ENCODE measurements around the gene WDR5B. TPM values are rescaled to one million over a fixed set of nuclear protein-coding genes. Genes with fewer than 3 reads are reported as not detected.
"Not testable (repeated sequence)": the region's sequence is repeated elsewhere in the genome, so short reads cannot be mapped to it uniquely, and the experiment has no call there.

The WDR5B gene
- total RNA-seq, 4 donors from 2014 or later: 2.7 to 8.3 (median 4.1) TPM

- peak within 1 kb of the TSS; percentile 80 to 92 (median 86) for H3K27ac ChIP-seq
- peaks cover 0 to 27% (median 0%) of the 10 kb centered on the region in 4 donors for H3K4me1 ChIP-seq
- H3K9me3 ChIP-seq: no peaks in the 10 kb centered on the region
- DNase-seq: peak; percentile 94 to 98 (median 98)
- no peaks in the 10 kb centered on the region for H3K36me3 ChIP-seq
- H3K27me3 ChIP-seq: no peaks in the 10 kb centered on the region
- H3K4me3 ChIP-seq: peak within 1 kb of the TSS; percentile 60 to 89 (median 74)
- TF ChIP-seq POLR2A (IDR thresholded peaks at IDR 0.05): peak; percentile 94 to 97
- peak; percentile 42 to 69 (median 58) for TF ChIP-seq CTCF (IDR thresholded peaks at IDR 0.05)
Observed at GRCh38 chr3:122383771-122384697, 31.8 kb downstream of the WDR5B start, which contains the start of gene FAM162A. FAM162A (plus strand) TSS chr3:122384182; CDS start chr3:122384266, 84 bp downstream.

GRCh38 chr3:122382888-122383666 is 32.8 kb downstream of the WDR5B start, which contains the start of gene MIX23:
MIX23 (minus strand) TSS chr3:122383231; CDS start chr3:122383224, 7 bp downstream.
- H3K36me3 ChIP-seq: no peaks in the 10 kb centered on the region
- no peaks in the 10 kb centered on the region for H3K9me3 ChIP-seq
- peak within 1 kb of the TSS; percentile 80 to 92 (median 86) for H3K27ac ChIP-seq
- H3K4me3 ChIP-seq: peak within 1 kb of the TSS; percentile 60 to 89 (median 74)
- TF ChIP-seq CTCF (IDR thresholded peaks at IDR 0.05): peak in 1 of 6 experiments; percentile 3
- TF ChIP-seq POLR2A (IDR thresholded peaks at IDR 0.05): peak in 1 of 2 donors; percentile 65
- H3K27me3 ChIP-seq: no peaks in the 10 kb centered on the region
- peaks cover 0 to 27% (median 0%) of the 10 kb centered on the region in 4 donors for H3K4me1 ChIP-seq
- DNase-seq: peak; percentile 87 to 94 (median 90)

GRCh38 chr3:122377975-122378374 is 37.9 kb downstream of the WDR5B start:
- no peak for TF ChIP-seq CTCF (IDR thresholded peaks at IDR 0.05)
- TF ChIP-seq POLR2A (IDR thresholded peaks at IDR 0.05): no peak
- Histone ChIP-seq H3K36me3 (no peaks in the 10 kb centered on the region), H3K27ac (no peak overlapping the region), H3K4me1 (peaks cover 0 to 11% (median 0%) of the 10 kb centered on the region in 4 donors), H3K9me3 (no peaks in the 10 kb centered on the region), H3K27me3 (no peaks in the 10 kb centered on the region), H3K4me3 (no peak overlapping the region)
- DNase-seq: no peak

- Histone ChIP-seq H3K9me3 (no peaks in the 10 kb centered on the region), H3K4me1 (no peaks in the 10 kb centered on the region), H3K4me3 (no peak overlapping the region), H3K36me3 (peaks cover 0 to 4% (median 0%) of the 10 kb centered on the region in 3 donors), H3K27ac (no peak overlapping the region), H3K27me3 (no peaks in the 10 kb centered on the region)
- no peak for DNase-seq
- TF ChIP-seq CTCF (IDR thresholded peaks at IDR 0.05): no peak
- no peak for TF ChIP-seq POLR2A (IDR thresholded peaks at IDR 0.05)
Observed at GRCh38 chr3:122374034-122374433, 41.8 kb downstream of the WDR5B start.

- peak overlapping the region in 2 of 4 donors; percentile 53 to 76 for H3K27ac ChIP-seq
- H3K27me3 ChIP-seq: no peaks in the 10 kb centered on the region
- TF ChIP-seq CTCF (IDR thresholded peaks at IDR 0.05) (no peak), POLR2A (IDR thresholded peaks at IDR 0.05) (no peak)
- H3K36me3 ChIP-seq: peaks cover 0 to 7% (median 0%) of the 10 kb centered on the region in 3 donors
- no peak overlapping the region for H3K4me3 ChIP-seq
- no peak for DNase-seq
- H3K9me3 ChIP-seq: no peaks in the 10 kb centered on the region
- H3K4me1 ChIP-seq: peaks cover 0 to 13% (median 0%) of the 10 kb centered on the region in 4 donors
Observed at GRCh38 chr3:122366379-122366749, 49.5 kb downstream of the WDR5B start.

GRCh38 chr3:122365582-122366378 is 50.1 kb downstream of the WDR5B start:
- H3K27me3 ChIP-seq, H3K36me3 ChIP-seq, H3K9me3 ChIP-seq, H3K4me3 ChIP-seq: not testable (repeated sequence)
- peak in 1 of 3 donors; percentile 51 for DNase-seq
- peaks cover 0 to 13% (median 0%) of the 10 kb centered on the region in 4 donors for H3K4me1 ChIP-seq
- peak overlapping the region in 2 of 4 donors; percentile 60 to 76 for H3K27ac ChIP-seq

All from Peyer's patch (tissue), 4 donors.